Measurements from ENCODE around the gene SPTLC1.
"Not testable (repeated sequence)": the region's sequence is repeated elsewhere in the genome, so short reads cannot be mapped to it uniquely, and the experiment has no call there.

The SPTLC1 gene

GRCh38 chr9:92029553-92029952, 85.7 kb downstream of the SPTLC1 start:
- no peak overlapping the region for H3K9ac ChIP-seq (ENCODE audit: low read length)
- H3K27ac ChIP-seq (ENCODE audit: low read length): no peak overlapping the region
- H3K9me3 ChIP-seq (ENCODE audit: insufficient read depth, low read length): no peaks in the 10 kb centered on the region
- H3K36me3 ChIP-seq (replicated peaks; ENCODE audit: low read depth, low read length): peaks cover 25% of the 10 kb centered on the region
- no peaks in the 10 kb centered on the region for H3K27me3 ChIP-seq (ENCODE audit: low read depth, low read length)
- no peak overlapping the region for H3K4me2 ChIP-seq (ENCODE audit: low read length)
- H4K20me1 ChIP-seq (ENCODE audit: insufficient read depth, low read length): no peaks in the 10 kb centered on the region
- no peak overlapping the region for H3K4me3 ChIP-seq (ENCODE audit: low read length)
- TF ChIP-seq EZH2phosphoT487 (IDR thresholded peaks at IDR 0.05; ENCODE audit: low read depth): no peak
- no peak for TF ChIP-seq CTCF (IDR thresholded peaks at IDR 0.05; ENCODE audit: low read depth, low read length)
- H2AFZ ChIP-seq (ENCODE audit: low read depth, low read length): no peak overlapping the region
- H3K4me1 ChIP-seq (ENCODE audit: low read length): peaks cover 12% of the 10 kb centered on the region
- no peaks in the 10 kb centered on the region for H3K79me2 ChIP-seq (ENCODE audit: low read length)

- peaks cover 12% of the 10 kb centered on the region for H3K4me1 ChIP-seq (ENCODE audit: low read length)
- H3K27me3 ChIP-seq (ENCODE audit: low read depth, low read length): no peaks in the 10 kb centered on the region
- no peak overlapping the region for H3K4me3 ChIP-seq (ENCODE audit: low read length)
- TF ChIP-seq EZH2phosphoT487 (IDR thresholded peaks at IDR 0.05; ENCODE audit: low read depth) (no peak), CTCF (IDR thresholded peaks at IDR 0.05; ENCODE audit: low read depth, low read length) (no peak)
- H3K9me3 ChIP-seq (ENCODE audit: insufficient read depth, low read length): no peaks in the 10 kb centered on the region
- H2AFZ ChIP-seq (ENCODE audit: low read depth, low read length): no peak overlapping the region
- no peaks in the 10 kb centered on the region for H3K79me2 ChIP-seq (ENCODE audit: low read length)
- H4K20me1 ChIP-seq (ENCODE audit: insufficient read depth, low read length): no peaks in the 10 kb centered on the region
- H3K9ac ChIP-seq (ENCODE audit: low read length): no peak overlapping the region
- H3K27ac ChIP-seq (ENCODE audit: low read length): no peak overlapping the region
- no peak overlapping the region for H3K4me2 ChIP-seq (ENCODE audit: low read length)
- H3K36me3 ChIP-seq (replicated peaks; ENCODE audit: low read depth, low read length): peaks cover 4% of the 10 kb centered on the region
Measured at GRCh38 chr9:92026206-92027002, 88.8 kb downstream of the SPTLC1 start.

GRCh38 chr9:92021785-92022541, 93.2 kb downstream of the SPTLC1 start:
- not testable (repeated sequence) for H3K27me3 ChIP-seq (ENCODE audit: low read depth, low read length); H3K4me3 ChIP-seq (ENCODE audit: low read length); H2AFZ ChIP-seq (ENCODE audit: low read depth, low read length); H4K20me1 ChIP-seq (ENCODE audit: insufficient read depth, low read length); H3K4me2 ChIP-seq (ENCODE audit: low read length); H3K4me1 ChIP-seq (ENCODE audit: low read length); H3K79me2 ChIP-seq (ENCODE audit: low read length); H3K27ac ChIP-seq (ENCODE audit: low read length); H3K9me3 ChIP-seq (ENCODE audit: insufficient read depth, low read length); H3K36me3 ChIP-seq (replicated peaks; ENCODE audit: low read depth, low read length); H3K9ac ChIP-seq (ENCODE audit: low read length)

- no peaks in the 10 kb centered on the region for H3K36me3 ChIP-seq (replicated peaks; ENCODE audit: low read depth, low read length)
- no peak overlapping the region for H3K9ac ChIP-seq (ENCODE audit: low read length)
- H3K9me3 ChIP-seq (ENCODE audit: insufficient read depth, low read length): no peaks in the 10 kb centered on the region
- H3K4me1 ChIP-seq (ENCODE audit: low read length): no peaks in the 10 kb centered on the region
- no peaks in the 10 kb centered on the region for H3K79me2 ChIP-seq (ENCODE audit: low read length)
- no peaks in the 10 kb centered on the region for H4K20me1 ChIP-seq (ENCODE audit: insufficient read depth, low read length)
- H3K27ac ChIP-seq (ENCODE audit: low read length): no peak overlapping the region
- H3K4me2 ChIP-seq (ENCODE audit: low read length): no peak overlapping the region
- H3K4me3 ChIP-seq (ENCODE audit: low read length): no peak overlapping the region
- TF ChIP-seq CTCF (IDR thresholded peaks at IDR 0.05; ENCODE audit: low read depth, low read length) (no peak), EZH2phosphoT487 (IDR thresholded peaks at IDR 0.05; ENCODE audit: low read depth) (no peak)
- H2AFZ ChIP-seq (ENCODE audit: low read depth, low read length): no peak overlapping the region
- H3K27me3 ChIP-seq (ENCODE audit: low read depth, low read length): no peaks in the 10 kb centered on the region
Measured at GRCh38 chr9:92019658-92020057, 95.6 kb downstream of the SPTLC1 start.

Data from OCI-LY3 (cell line).